ENCODE results near the gene C1orf210. TPM values are rescaled to one million over a fixed set of nuclear protein-coding genes. Genes with fewer than 3 reads are reported as not detected.

Gene C1orf210
- total RNA-seq, 1 donor from 2014 or later: 6.6 TPM

- Histone ChIP-seq H3K27me3 (ENCODE audit: control insufficient read depth, insufficient read depth, low read length) (peaks cover 3% of the 10 kb centered on the region), H3K4me3 (ENCODE audit: low read depth, low read length) (no peak overlapping the region), H3K36me3 (ENCODE audit: control insufficient read depth, insufficient read depth, low read length) (no peaks in the 10 kb centered on the region)
- TF ChIP-seq CTCF (IDR thresholded peaks at IDR 0.05; ENCODE audit: insufficient read depth, low read length, poor library complexity, severe bottlenecking): no peak
- no peak for DNase-seq (ENCODE audit: low read depth)
Observed at GRCh38 chr1:43302201-43302600, 16.8 kb upstream of the C1orf210 start.

- Histone ChIP-seq H3K27me3 (ENCODE audit: control insufficient read depth, insufficient read depth, low read length) (no peaks in the 10 kb centered on the region), H3K4me3 (ENCODE audit: low read depth, low read length) (no peak within 1 kb of the TSS), H3K36me3 (ENCODE audit: control insufficient read depth, insufficient read depth, low read length) (no peaks in the 10 kb centered on the region)
- no peak for DNase-seq (ENCODE audit: low read depth)
- no peak for TF ChIP-seq CTCF (IDR thresholded peaks at IDR 0.05; ENCODE audit: insufficient read depth, low read length, poor library complexity, severe bottlenecking)
Observed at GRCh38 chr1:43300378-43301094, 15.2 kb upstream of the C1orf210 start, which contains the start of gene TIE1. TIE1 (plus strand) TSS chr1:43300982; CDS start chr1:43301072, 90 bp downstream.

DNA sequence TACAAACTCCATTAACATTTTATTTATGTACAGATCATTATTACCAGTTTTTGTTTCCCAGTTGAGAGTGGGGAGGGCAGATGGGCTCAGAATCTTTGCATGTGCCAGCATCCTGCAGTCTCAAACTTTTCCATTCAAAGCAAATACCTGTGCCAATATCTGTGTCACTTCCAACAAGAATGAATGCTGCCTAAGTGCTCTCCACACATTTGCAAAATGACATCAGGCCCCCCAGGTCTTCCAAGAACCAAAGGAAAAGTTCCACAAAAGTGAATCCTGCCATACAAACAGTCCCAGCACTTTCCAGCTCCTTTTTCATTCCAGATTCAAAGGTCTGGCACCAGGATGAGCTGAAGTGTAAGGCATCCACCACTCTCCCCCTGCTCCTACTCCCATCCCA lies 13.7 kb upstream of the C1orf210 start:
- Histone ChIP-seq H3K4me3 (ENCODE audit: low read depth, low read length) (no peak overlapping the region), H3K36me3 (ENCODE audit: control insufficient read depth, insufficient read depth, low read length) (no peaks in the 10 kb centered on the region), H3K27me3 (ENCODE audit: control insufficient read depth, insufficient read depth, low read length) (no peaks in the 10 kb centered on the region)
- no peak for TF ChIP-seq CTCF (IDR thresholded peaks at IDR 0.05; ENCODE audit: insufficient read depth, low read length, poor library complexity, severe bottlenecking)
- no peak for DNase-seq (ENCODE audit: low read depth)

DNA sequence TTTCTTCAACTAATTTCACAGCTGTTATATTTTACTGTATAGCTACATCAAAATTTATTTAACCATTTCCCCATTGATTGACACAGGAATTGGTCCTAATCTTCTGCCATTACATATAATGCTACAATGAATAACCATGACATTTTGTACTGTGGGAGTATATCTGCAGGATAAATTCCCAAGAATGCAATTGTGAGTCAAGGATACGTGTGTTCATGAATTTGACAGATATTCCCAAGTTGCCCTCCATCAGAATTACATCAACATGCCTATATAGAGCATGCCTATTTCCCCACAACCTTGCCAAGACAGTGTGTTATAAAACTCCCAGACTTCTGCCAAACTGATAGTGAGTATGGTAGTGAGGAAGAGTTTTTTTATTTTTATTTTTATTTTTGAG lies 12.7 kb upstream of the C1orf210 start:
- Histone ChIP-seq H3K27me3 (ENCODE audit: control insufficient read depth, insufficient read depth, low read length) (no peaks in the 10 kb centered on the region), H3K36me3 (ENCODE audit: control insufficient read depth, insufficient read depth, low read length) (no peaks in the 10 kb centered on the region), H3K4me3 (ENCODE audit: low read depth, low read length) (no peak overlapping the region)
- no peak for TF ChIP-seq CTCF (IDR thresholded peaks at IDR 0.05; ENCODE audit: insufficient read depth, low read length, poor library complexity, severe bottlenecking)
- DNase-seq (ENCODE audit: low read depth): no peak

GRCh38 chr1:43296207-43296606 lies 10.8 kb upstream of the C1orf210 start:
- Histone ChIP-seq H3K36me3 (ENCODE audit: control insufficient read depth, insufficient read depth, low read length) (no peaks in the 10 kb centered on the region), H3K27me3 (ENCODE audit: control insufficient read depth, insufficient read depth, low read length) (no peaks in the 10 kb centered on the region), H3K4me3 (ENCODE audit: low read depth, low read length) (no peak overlapping the region)
- no peak for DNase-seq (ENCODE audit: low read depth)
- no peak for TF ChIP-seq CTCF (IDR thresholded peaks at IDR 0.05; ENCODE audit: insufficient read depth, low read length, poor library complexity, severe bottlenecking)

- no peak for DNase-seq (ENCODE audit: low read depth)
- no peak overlapping the region for H3K4me3 ChIP-seq (ENCODE audit: low read depth, low read length)
- H3K36me3 ChIP-seq (ENCODE audit: control insufficient read depth, insufficient read depth, low read length): no peaks in the 10 kb centered on the region
- TF ChIP-seq CTCF (IDR thresholded peaks at IDR 0.05; ENCODE audit: insufficient read depth, low read length, poor library complexity, severe bottlenecking): no peak
- no peaks in the 10 kb centered on the region for H3K27me3 ChIP-seq (ENCODE audit: control insufficient read depth, insufficient read depth, low read length)
Observed at GRCh38 chr1:43294761-43295160, 9.4 kb upstream of the C1orf210 start.

Measured in kidney epithelial cell (primary cell).